Vagina (tissue), 2 donors: Measurements from ENCODE around the gene PTGDS. TPM values are rescaled to one million over a fixed set of nuclear protein-coding genes. Genes with fewer than 3 reads are reported as not detected.

ENCODE experiments used
- DNase-seq, 2 donors: peaks; one replicate each; pipeline ENCODE4 v3.0.0-alpha.2; 2017; ENCODE audit errors: extremely low spot score in 2 of 2
- H3K27ac ChIP-seq: fragments of 200-600 bp; sonication (generic); one replicate; pipeline ENCODE4 v1.5.1; 2019
- H3K27me3 ChIP-seq: fragments of 200-600 bp; sonication (generic); one replicate; pipeline ENCODE4 v1.5.1; 2019
- H3K36me3 ChIP-seq, 2 donors: fragments of 200-600 bp; sonication (generic); one replicate each; pipeline ENCODE4 v1.5.1; 2017 to 2019
- H3K4me1 ChIP-seq: fragments of 200-600 bp; sonication (generic); one replicate; pipeline ENCODE4 v1.5.1; 2019
- H3K4me3 ChIP-seq, 2 donors: fragments of 200-600 bp; sonication (generic); 1 replicate in 1 of 2; 2 replicates in 1 of 2; pipeline ENCODE4 v1.5.1; 2016 to 2019
- H3K9me3 ChIP-seq: fragments of 200-600 bp; sonication (generic); one replicate; pipeline ENCODE4 v1.5.1; 2019
- POLR2A ChIP-seq, 2 donors: fragments of 450-650 bp; IDR thresholded peaks; one replicate each; pipeline ENCODE4 v1.6.1; 2017; ENCODE audit warnings: antibody characterized with exemption in 2 of 2, mild to moderate bottlenecking in 2 of 2, moderate library complexity in 2 of 2
- POLR2AphosphoS5 ChIP-seq, 2 donors: sonication (generic); formaldehyde crosslinking; IDR thresholded peaks; one replicate each; pipeline ENCODE4 v1.9.0; 2017; ENCODE audit warnings: antibody characterized with exemption in 2 of 2, mild to moderate bottlenecking in 2 of 2, low read depth in 1 of 2; ENCODE audit not compliant: insufficient read depth in 1 of 2
- intact Hi-C: fragments of 100-400 bp; cut with DNase I; formaldehyde crosslinking; loops from one replicate; pipeline ENCODE4 v1.15.1; 2023
- total RNA-seq: library from RNA; depleted of rRNA; stranded (reverse); fragments of >200 nt; gene quantifications from one replicate; pipeline ENCODE4 v1.2.3, GENCODE V29; 2016
- TF ChIP-seq, protein P1 (sequence below), 3 experiments: fragments of 450-650 bp in 2 of 3; fragments of 200-600 bp in 1 of 3; sonication (generic) in 1 of 3; IDR thresholded peaks; one replicate each; pipeline ENCODE4 v1.5.1; 2017 to 2019; ENCODE audit warnings: antibody characterized with exemption in 3 of 3, mild to moderate bottlenecking in 2 of 3, moderate library complexity in 2 of 3

PTGDS gene
- total RNA-seq, 1 donor from 2014 or later: 301 TPM

DNA sequence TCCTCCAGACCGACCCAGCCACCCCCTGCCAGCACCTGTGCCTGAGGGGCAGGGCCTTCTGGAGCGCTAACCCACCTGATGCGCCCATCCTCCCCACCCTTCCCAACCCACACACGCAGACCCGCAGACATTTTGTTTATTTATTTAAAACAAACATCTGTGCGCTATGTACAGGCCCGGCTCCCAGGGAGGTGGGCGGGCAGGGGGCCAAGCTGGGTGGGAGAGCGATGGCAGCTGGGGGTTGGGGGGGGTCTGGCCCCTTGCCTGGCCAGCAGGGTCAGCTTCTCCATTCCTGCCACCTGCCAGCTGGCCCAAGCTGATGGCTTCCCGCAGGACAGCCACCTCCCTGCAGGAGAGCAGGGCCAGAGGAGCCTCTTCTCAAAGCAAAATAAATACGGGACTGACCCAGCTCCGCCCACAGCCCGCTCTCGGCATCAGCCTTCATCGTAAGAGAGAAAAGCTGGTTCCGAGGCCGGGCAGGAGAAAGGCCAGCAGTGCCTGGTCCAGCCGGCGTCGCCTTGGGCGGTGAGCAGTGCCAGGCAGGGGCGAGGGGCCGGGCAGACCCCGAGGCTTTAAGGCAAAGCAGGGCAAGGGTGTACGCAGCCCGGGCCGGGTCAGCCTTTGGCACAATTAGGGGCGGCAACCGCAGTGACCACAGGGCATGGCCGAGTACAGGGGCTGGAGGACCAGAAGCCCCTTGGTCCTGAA, 30.0 kb downstream of the PTGDS start:
- Histone ChIP-seq H3K27ac (no peak overlapping the region), H3K9me3 (no peaks in the 10 kb centered on the region), H3K27me3 (no peaks in the 10 kb centered on the region), H3K36me3 (no peaks in the 10 kb centered on the region), H3K4me1 (no peaks in the 10 kb centered on the region), H3K4me3 (no peak overlapping the region)
- TF ChIP-seq, protein P1, sequence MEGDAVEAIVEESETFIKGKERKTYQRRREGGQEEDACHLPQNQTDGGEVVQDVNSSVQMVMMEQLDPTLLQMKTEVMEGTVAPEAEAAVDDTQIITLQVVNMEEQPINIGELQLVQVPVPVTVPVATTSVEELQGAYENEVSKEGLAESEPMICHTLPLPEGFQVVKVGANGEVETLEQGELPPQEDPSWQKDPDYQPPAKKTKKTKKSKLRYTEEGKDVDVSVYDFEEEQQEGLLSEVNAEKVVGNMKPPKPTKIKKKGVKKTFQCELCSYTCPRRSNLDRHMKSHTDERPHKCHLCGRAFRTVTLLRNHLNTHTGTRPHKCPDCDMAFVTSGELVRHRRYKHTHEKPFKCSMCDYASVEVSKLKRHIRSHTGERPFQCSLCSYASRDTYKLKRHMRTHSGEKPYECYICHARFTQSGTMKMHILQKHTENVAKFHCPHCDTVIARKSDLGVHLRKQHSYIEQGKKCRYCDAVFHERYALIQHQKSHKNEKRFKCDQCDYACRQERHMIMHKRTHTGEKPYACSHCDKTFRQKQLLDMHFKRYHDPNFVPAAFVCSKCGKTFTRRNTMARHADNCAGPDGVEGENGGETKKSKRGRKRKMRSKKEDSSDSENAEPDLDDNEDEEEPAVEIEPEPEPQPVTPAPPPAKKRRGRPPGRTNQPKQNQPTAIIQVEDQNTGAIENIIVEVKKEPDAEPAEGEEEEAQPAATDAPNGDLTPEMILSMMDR (IDR thresholded peaks at IDR 0.05): no peak
- TF ChIP-seq POLR2AphosphoS5 (IDR thresholded peaks at IDR 0.05; ENCODE audit: insufficient read depth in 1 of 2, low read depth in 1 of 2) (no peak), POLR2A (IDR thresholded peaks at IDR 0.05) (no peak)
- intact Hi-C loops: no loop called here
- no peak for DNase-seq

DNA sequence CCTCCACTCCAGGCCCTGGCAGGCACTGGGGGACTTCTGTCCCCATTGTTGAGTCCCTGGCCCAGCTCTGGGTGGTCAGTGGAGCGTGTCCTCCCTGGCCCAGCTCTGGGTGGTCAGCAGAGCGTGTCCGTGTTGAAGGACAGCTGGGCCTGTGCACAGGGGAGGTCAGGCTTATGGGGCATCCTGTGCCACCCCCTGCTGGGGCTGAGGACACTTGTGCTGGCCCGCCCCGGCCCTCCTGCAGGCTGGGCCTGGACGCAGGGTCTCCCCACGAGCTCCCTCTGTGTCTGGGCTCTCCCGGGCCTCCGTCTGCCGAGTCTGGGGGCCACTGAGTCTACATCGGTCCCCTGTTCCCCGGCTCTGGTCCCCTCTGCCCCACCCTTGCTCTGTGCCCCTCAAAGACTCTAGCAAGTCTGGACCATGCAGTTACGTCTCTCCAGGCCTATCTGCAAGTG, 30.5 kb downstream of the PTGDS start:
- H3K9me3 ChIP-seq: no peaks in the 10 kb centered on the region
- intact Hi-C loops: no loop called here
- H3K27ac ChIP-seq: no peak overlapping the region
- H3K27me3 ChIP-seq: no peaks in the 10 kb centered on the region
- H3K4me3 ChIP-seq: no peak overlapping the region
- no peaks in the 10 kb centered on the region for H3K36me3 ChIP-seq
- H3K4me1 ChIP-seq: no peaks in the 10 kb centered on the region
- no peak for DNase-seq
- TF ChIP-seq, protein P1 (IDR thresholded peaks at IDR 0.05): no peak

DNA sequence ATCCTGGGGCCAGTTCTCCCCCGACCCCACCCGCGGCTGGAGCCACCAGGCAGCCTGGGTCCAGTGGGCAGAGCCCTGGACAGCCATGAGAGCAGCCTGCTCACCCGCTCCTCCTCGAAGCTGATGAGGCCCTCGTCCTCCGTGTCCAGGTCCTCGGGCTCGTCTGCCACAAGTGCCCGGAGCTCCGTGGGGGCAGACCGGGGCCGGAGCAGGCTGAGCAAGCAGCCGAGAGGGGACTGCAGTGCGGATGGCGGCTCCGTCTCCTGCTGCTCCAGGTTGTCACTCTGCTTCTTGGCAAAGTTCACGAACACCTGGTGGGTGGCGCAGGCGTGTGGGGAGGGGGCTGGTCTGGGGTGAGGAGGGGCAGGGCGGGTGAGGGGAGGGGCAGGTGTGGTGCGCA, 31.0 kb downstream of the PTGDS start:
- Histone ChIP-seq H3K9me3 (no peaks in the 10 kb centered on the region), H3K4me1 (no peaks in the 10 kb centered on the region), H3K27ac (no peak overlapping the region), H3K4me3 (no peak overlapping the region), H3K36me3 (no peaks in the 10 kb centered on the region), H3K27me3 (no peaks in the 10 kb centered on the region)
- intact Hi-C loops: no loop called here
- TF ChIP-seq POLR2AphosphoS5 (IDR thresholded peaks at IDR 0.05; ENCODE audit: insufficient read depth in 1 of 2, low read depth in 1 of 2) (no peak), POLR2A (IDR thresholded peaks at IDR 0.05) (no peak)
- TF ChIP-seq, protein P1 (IDR thresholded peaks at IDR 0.05): no peak
- DNase-seq: no peak

DNA sequence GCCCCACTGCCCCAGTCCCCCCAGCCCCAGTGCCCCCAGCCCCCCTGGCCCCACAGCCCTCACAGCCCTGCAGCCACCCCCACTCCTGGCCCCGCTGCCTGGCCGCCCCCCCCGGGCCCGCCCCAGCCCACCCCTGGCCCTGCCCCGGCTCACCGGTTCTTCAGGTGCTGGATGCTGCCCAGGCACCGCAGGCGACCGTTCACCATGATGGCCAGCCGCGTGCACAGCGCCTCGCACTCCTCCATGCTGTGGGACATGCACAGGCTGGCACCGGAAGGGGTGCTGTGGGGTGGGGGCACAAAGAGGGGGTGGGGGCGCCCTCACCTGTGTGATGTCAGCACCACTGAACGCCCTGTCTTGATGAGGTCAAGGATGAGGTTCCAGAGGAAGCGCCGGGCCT, 31.9 kb downstream of the PTGDS start:
- TF ChIP-seq, protein P1 (IDR thresholded peaks at IDR 0.05): no peak
- TF ChIP-seq POLR2A (IDR thresholded peaks at IDR 0.05) (no peak), POLR2AphosphoS5 (IDR thresholded peaks at IDR 0.05; ENCODE audit: insufficient read depth in 1 of 2, low read depth in 1 of 2) (no peak)
- Histone ChIP-seq H3K4me1 (no peaks in the 10 kb centered on the region), H3K4me3 (no peak overlapping the region), H3K27me3 (no peaks in the 10 kb centered on the region), H3K9me3 (no peaks in the 10 kb centered on the region), H3K36me3 (no peaks in the 10 kb centered on the region), H3K27ac (no peak overlapping the region)
- intact Hi-C loops: no loop called here
- no peak for DNase-seq

DNA sequence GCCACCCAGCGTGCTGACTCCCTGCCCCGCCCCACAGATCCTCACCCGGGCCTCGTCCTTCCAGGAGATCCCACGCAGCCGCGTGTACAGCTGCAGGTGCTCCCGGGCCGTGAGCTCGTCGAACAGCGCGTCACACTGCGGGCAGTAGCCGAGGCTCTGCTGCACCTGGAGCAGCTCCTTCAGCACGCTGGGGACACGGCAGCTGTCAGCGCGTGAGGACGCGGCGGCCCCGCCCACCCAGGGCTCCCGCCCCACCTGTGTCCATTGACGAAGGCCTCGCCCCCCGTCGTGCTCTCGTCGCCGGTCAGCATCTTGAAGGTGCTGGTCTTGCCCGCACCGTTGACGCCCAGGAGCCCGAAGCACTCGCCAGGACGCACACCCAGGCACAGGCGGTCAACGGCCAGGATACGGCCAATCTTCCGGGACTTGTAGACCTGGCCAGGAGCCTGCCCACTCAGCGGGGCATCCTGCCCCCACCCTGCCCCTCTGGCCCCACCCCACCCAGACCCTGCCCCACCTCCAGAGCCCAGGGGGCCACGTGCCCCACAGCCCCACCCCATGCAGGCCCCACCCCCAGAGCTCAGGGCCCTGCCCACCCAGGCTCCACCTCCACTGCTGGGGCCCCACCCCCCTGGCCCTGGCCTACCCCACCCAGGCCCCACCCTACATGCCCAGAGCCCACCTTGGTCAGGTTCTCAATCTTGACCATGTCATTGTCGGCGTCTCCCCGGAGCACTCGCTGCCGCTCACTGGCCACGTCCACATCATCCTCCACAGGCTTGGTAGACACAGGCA, 32.8 kb downstream of the PTGDS start:
- no peaks in the 10 kb centered on the region for H3K27me3 ChIP-seq
- no peak overlapping the region for H3K27ac ChIP-seq
- H3K4me1 ChIP-seq: no peaks in the 10 kb centered on the region
- TF ChIP-seq POLR2A (IDR thresholded peaks at IDR 0.05) (no peak), POLR2AphosphoS5 (IDR thresholded peaks at IDR 0.05; ENCODE audit: insufficient read depth in 1 of 2, low read depth in 1 of 2) (no peak)
- TF ChIP-seq, protein P1 (IDR thresholded peaks at IDR 0.05): no peak
- no peak overlapping the region for H3K4me3 ChIP-seq
- H3K9me3 ChIP-seq: no peaks in the 10 kb centered on the region
- no peak for DNase-seq
- H3K36me3 ChIP-seq: no peaks in the 10 kb centered on the region
- intact Hi-C loops: no loop called here
